Measurements from ENCODE around the gene UBALD1. TPM values are rescaled to one million over a fixed set of nuclear protein-coding genes. Genes with fewer than 3 reads are reported as not detected.

The UBALD1 gene
- total RNA-seq, 1 donor from 2014 or later = 4.6 TPM

DNA sequence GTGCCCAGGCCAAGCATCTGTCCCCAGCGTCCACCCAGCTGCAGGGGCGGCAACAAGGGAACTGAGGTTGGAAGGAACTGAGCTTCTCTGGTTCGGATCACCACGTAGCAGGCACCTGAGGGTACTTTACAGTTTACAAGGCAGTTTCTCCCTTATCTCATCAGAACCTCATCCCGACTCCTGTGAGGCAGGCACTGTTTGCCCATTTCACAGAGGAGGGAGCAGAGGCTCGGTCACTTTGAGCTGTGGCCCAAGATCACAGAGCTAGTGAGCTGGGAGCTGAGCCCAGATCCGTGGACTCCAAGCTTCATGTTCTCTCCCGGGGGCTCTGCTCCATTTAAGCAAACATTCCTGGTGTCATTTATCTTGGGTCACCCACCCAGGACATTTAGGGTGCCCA is 15.1 kb downstream of the UBALD1 start:
- no peaks in the 10 kb centered on the region for H3K9me3 ChIP-seq
- no peak for TF ChIP-seq CTCF (IDR thresholded peaks at IDR 0.05)
- intact Hi-C loops (cut with DNase I) = no loop called here
- no peak overlapping the region for H3K4me3 ChIP-seq
- no peaks in the 10 kb centered on the region for H3K27me3 ChIP-seq
- no peak overlapping the region for H3K27ac ChIP-seq
- H3K4me1 ChIP-seq = peaks cover 0 to 3% of the 10 kb centered on the region in 2 donors
- DNase-seq (ENCODE audit: low spot score in 2 of 2) = no peak
- H3K36me3 ChIP-seq = no peaks in the 10 kb centered on the region

GRCh38 chr16:4599037-4599436 is 15.7 kb downstream of the UBALD1 start:
- H3K36me3 ChIP-seq = no peaks in the 10 kb centered on the region
- H3K27ac ChIP-seq = no peak overlapping the region
- intact Hi-C loops (cut with DNase I) = no loop called here
- no peaks in the 10 kb centered on the region for H3K27me3 ChIP-seq
- H3K4me1 ChIP-seq = peaks cover 0 to 3% of the 10 kb centered on the region in 2 donors
- no peak for TF ChIP-seq CTCF (IDR thresholded peaks at IDR 0.05)
- no peak for DNase-seq (ENCODE audit: low spot score in 2 of 2)
- no peak overlapping the region for H3K4me3 ChIP-seq
- H3K9me3 ChIP-seq = no peaks in the 10 kb centered on the region

DNA sequence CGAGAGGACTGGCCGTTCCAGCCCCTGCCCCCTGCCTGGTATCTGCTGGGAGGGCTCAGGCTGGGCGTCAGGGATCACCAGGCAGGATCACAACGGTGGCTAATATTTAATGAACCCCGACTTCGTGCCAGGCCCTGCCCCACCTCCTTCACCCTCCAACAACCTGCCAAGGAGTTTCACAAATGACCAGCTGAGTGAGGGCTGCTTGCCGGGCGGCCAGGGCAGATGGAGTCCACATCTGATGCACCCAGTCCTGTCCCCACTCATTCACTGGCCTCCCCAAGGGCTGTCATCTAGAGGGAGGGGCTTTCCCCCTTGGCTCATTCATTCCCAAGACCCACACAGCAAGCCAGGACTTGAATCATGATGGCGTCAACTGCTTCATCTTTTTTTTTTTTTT is 17.5 kb downstream of the UBALD1 start:
- peaks cover 0 to 3% of the 10 kb centered on the region in 2 donors for H3K4me1 ChIP-seq
- H3K4me3 ChIP-seq = no peak overlapping the region

DNA sequence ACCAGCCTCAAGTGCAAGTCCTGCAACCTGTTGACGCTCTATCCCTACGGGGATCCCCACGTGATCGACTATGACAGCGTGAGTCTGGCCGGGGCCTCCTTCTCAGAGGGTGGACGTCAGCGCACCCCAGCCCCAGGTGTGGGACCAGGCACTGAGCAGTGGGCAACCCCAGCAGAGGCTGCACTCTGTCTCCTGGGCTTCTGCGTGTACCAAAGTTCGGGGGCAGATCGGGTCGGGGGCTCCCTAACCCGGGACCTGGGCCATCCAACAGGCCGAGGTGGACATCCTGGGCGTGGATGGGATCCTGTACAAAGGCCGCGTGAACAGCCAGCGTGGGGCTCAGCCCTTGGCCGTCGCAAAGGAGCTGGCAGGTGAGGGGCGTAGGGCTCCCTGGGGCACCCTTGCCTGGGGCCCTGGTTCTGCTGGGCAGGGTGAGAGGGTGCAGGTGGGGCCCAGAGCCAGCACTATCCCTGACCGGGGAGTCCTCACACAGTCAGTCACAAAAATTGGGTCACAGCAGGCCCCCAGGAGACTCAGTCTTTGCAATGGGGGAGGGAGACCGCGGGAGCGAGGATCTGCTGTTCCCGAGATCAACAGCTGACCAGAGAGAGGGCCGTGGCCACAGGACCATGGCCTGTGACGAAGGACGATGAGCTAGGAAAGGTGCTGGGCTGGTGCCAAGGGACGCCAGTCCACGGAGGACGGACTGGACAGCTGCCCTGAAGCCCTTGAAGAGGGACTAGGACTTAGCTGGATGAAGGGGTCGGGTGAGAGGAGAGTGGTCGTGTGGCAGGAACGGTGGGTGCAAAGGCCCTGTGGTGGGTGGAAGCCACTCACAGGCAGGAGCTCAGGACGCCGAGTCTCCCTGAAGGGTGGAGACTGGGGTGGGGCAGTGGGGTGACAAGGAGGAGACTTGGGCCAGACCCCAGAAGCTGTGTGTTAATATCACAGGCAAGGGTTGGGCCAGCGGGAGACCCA is 20.0 kb downstream of the UBALD1 start:
- intact Hi-C loops (cut with DNase I) = no loop called here
- Histone ChIP-seq H3K27ac (no peak overlapping the region), H3K27me3 (no peaks in the 10 kb centered on the region), H3K4me1 (no peaks in the 10 kb centered on the region), H3K4me3 (no peak overlapping the region), H3K36me3 (no peaks in the 10 kb centered on the region), H3K9me3 (no peaks in the 10 kb centered on the region)
- DNase-seq (ENCODE audit: low spot score in 2 of 2) = no peak
- no peak for TF ChIP-seq CTCF (IDR thresholded peaks at IDR 0.05)

More for the DNA sequence above, 17.5 kb downstream of the UBALD1 start:
- Histone ChIP-seq H3K27ac (no peak overlapping the region), H3K27me3 (no peaks in the 10 kb centered on the region), H3K9me3 (no peaks in the 10 kb centered on the region), H3K36me3 (no peaks in the 10 kb centered on the region)
- TF ChIP-seq CTCF (IDR thresholded peaks at IDR 0.05) = no peak
- no peak for DNase-seq (ENCODE audit: low spot score in 2 of 2)
- intact Hi-C loops (cut with DNase I) = no loop called here

GRCh38 chr16:4593086-4593485 is 21.6 kb downstream of the UBALD1 start:
- no peaks in the 10 kb centered on the region for H3K27me3 ChIP-seq
- no peak overlapping the region for H3K4me3 ChIP-seq
- H3K36me3 ChIP-seq = no peaks in the 10 kb centered on the region
- no peak for DNase-seq (ENCODE audit: low spot score in 2 of 2)
- no peak overlapping the region for H3K27ac ChIP-seq
- H3K9me3 ChIP-seq = peaks cover 0 to under 1% of the 10 kb centered on the region in 2 donors
- intact Hi-C loops (cut with DNase I) = no loop called here
- no peaks in the 10 kb centered on the region for H3K4me1 ChIP-seq
- no peak for TF ChIP-seq CTCF (IDR thresholded peaks at IDR 0.05)

Data from ascending aorta (tissue), 2 donors.